NCI-H748 (cell line): ENCODE results near the gene BRPF1.
A peak's percentile ranks its signal among the peaks of the same experiment; 100 is the strongest.

ENCODE experiments used
- DNase-seq: peaks from one replicate; lab custom pipeline; 2025; ENCODE audit not compliant: unreplicated experiment; lab: John Stamatoyannopoulos, UW

Gene BRPF1

GRCh38 chr3:9730657-9731205 lies 804 bp upstream of the BRPF1 start:
- DNase-seq, result peak; percentile 80

GRCh38 chr3:9732080-9732739 lies 675 bp downstream of the BRPF1 start:
- DNase-seq, result peak; percentile 20

GRCh38 chr3:9732740-9733115 lies 1.2 kb downstream of the BRPF1 start:
- no peak for DNase-seq

- DNase-seq, result no peak
Observed at GRCh38 chr3:9736831-9737230, 5.3 kb downstream of the BRPF1 start.

- no peak for DNase-seq
Observed at GRCh38 chr3:9739181-9739580, 7.6 kb downstream of the BRPF1 start.

GRCh38 chr3:9742560-9742959 lies 11.0 kb downstream of the BRPF1 start:
- DNase-seq, result no peak

GRCh38 chr3:9743548-9743947 lies 12.0 kb downstream of the BRPF1 start:
- DNase-seq, result no peak

- DNase-seq, result no peak
Observed at GRCh38 chr3:9744162-9744561, 12.6 kb downstream of the BRPF1 start.

- DNase-seq, result no peak
Observed at GRCh38 chr3:9745521-9745920, 14.0 kb downstream of the BRPF1 start.

- DNase-seq, result no peak
Observed at GRCh38 chr3:9746330-9746729, 14.8 kb downstream of the BRPF1 start.

GRCh38 chr3:9747267-9747666 lies 15.7 kb downstream of the BRPF1 start:
- DNase-seq, result no peak

GRCh38 chr3:9748031-9748430 lies 16.5 kb downstream of the BRPF1 start:
- DNase-seq, result no peak

- no peak for DNase-seq
Observed at GRCh38 chr3:9749296-9749644, 17.7 kb downstream of the BRPF1 start.

- DNase-seq, result peak; percentile 97
Observed at GRCh38 chr3:9749645-9750555, 18.4 kb downstream of the BRPF1 start, which contains the start of gene OGG1. OGG1 (plus strand) TSS chr3:9749952; CDS start chr3:9750287, 335 bp downstream.

- DNase-seq, result no peak
Observed at GRCh38 chr3:9750556-9751411, 19.2 kb downstream of the BRPF1 start.

GRCh38 chr3:9754678-9755077 lies 23.1 kb downstream of the BRPF1 start:
- DNase-seq, result no peak

GRCh38 chr3:9757427-9757826 lies 25.9 kb downstream of the BRPF1 start:
- DNase-seq, result no peak

- DNase-seq, result no peak
Observed at GRCh38 chr3:9760779-9761505, 29.4 kb downstream of the BRPF1 start.

- DNase-seq, result no peak
Observed at GRCh38 chr3:9761919-9762318, 30.4 kb downstream of the BRPF1 start.

GRCh38 chr3:9762871-9763270 lies 31.3 kb downstream of the BRPF1 start:
- no peak for DNase-seq

GRCh38 chr3:9765865-9766264 lies 34.3 kb downstream of the BRPF1 start:
- DNase-seq, result no peak
